Myometrial cell (primary cell): Measurements from ENCODE around the gene HS3ST3B1. TPM values are rescaled to one million over a fixed set of nuclear protein-coding genes. Genes with fewer than 3 reads are reported as not detected.

ENCODE experiments used
- total RNA-seq: library from RNA; depleted of rRNA; stranded (reverse); fragments of >200 nt; gene quantifications from 2 replicates; pipeline ENCODE4 v1.2.3, GENCODE V29; 2015

HS3ST3B1 gene
- 5.8 and 7.5 TPM in 2 replicates for total RNA-seq

GRCh38 chr17:14300575-14301278, at the start of gene HS3ST3B1:
TSS of gene HS3ST3B1 (plus strand) at chr17:14301081. CDS start at chr17:14301519, 438 bp downstream.

Other genes with a start within 250 kb of the HS3ST3B1 start
- gene COX10, start 231.6 kb upstream of the HS3ST3B1 start, total RNA-seq, result 19.7 and 20.2 TPM in 2 replicates
- not detected in 2 replicates for gene CDRT15, start 64.2 kb upstream of the HS3ST3B1 start, total RNA-seq